Suprapubic skin (tissue), 3 donors: ENCODE data around the gene TBC1D22A.

Experiments
- POLR2A ChIP-seq, 2 donors: fragments of 450-650 bp; IDR thresholded peaks; one replicate each; pipeline ENCODE4 v1.6.1; 2017; ENCODE audit warnings: antibody characterized with exemption in 2 of 2, mild to moderate bottlenecking in 2 of 2, moderate library complexity in 2 of 2
- TF ChIP-seq, protein P1 (sequence below), 2 donors: fragments of 200-600 bp in 1 of 2; fragments of 450-650 bp in 1 of 2; sonication (generic) in 1 of 2; IDR thresholded peaks; one replicate each; pipeline ENCODE4 v1.5.1; 2016 to 2019; ENCODE audit warnings: antibody characterized with exemption in 2 of 2, mild to moderate bottlenecking in 1 of 2, moderate library complexity in 1 of 2

DNA sequence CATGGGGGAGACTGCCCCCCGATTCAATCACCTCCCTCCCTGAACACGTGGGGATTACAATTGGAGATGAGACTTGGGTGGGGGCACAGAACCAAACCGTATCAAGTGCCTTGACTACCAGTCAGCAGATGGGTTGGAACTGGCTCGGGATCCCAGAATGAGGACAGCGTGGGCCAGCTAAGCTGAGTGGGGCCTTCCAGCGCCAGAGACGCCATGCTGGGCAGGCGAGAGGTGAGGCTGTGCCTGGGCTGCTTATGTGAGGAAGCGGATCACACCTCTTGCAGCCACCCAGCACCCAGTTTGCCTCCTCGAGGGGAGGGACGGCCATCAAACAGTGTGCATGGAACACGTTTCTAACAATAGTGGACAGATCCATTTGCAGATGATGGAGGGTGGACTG is 195.1 kb downstream of the TBC1D22A start:
- TF ChIP-seq, protein P1, sequence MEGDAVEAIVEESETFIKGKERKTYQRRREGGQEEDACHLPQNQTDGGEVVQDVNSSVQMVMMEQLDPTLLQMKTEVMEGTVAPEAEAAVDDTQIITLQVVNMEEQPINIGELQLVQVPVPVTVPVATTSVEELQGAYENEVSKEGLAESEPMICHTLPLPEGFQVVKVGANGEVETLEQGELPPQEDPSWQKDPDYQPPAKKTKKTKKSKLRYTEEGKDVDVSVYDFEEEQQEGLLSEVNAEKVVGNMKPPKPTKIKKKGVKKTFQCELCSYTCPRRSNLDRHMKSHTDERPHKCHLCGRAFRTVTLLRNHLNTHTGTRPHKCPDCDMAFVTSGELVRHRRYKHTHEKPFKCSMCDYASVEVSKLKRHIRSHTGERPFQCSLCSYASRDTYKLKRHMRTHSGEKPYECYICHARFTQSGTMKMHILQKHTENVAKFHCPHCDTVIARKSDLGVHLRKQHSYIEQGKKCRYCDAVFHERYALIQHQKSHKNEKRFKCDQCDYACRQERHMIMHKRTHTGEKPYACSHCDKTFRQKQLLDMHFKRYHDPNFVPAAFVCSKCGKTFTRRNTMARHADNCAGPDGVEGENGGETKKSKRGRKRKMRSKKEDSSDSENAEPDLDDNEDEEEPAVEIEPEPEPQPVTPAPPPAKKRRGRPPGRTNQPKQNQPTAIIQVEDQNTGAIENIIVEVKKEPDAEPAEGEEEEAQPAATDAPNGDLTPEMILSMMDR (IDR thresholded peaks at IDR 0.05) = no peak
- no peak for TF ChIP-seq POLR2A (IDR thresholded peaks at IDR 0.05)
